HG03520 (cell line): ENCODE measurements around the gene DISC1.

Experiments
- ATAC-seq: cut with Tn5 transposase; IDR thresholded peaks from one replicate; pipeline ENCODE4 v1.9.1; 2021; ENCODE audit warnings: mild to moderate bottlenecking, moderate library complexity; ENCODE audit not compliant: unreplicated experiment

Gene DISC1

GRCh38 chr1:231921646-231922345 lies 295.2 kb downstream of the DISC1 start:
- no peak for ATAC-seq

- ATAC-seq = no peak
Observed at GRCh38 chr1:231923491-231924041, 297.0 kb downstream of the DISC1 start.

GRCh38 chr1:231924180-231924579 lies 297.6 kb downstream of the DISC1 start:
- no peak for ATAC-seq

DNA sequence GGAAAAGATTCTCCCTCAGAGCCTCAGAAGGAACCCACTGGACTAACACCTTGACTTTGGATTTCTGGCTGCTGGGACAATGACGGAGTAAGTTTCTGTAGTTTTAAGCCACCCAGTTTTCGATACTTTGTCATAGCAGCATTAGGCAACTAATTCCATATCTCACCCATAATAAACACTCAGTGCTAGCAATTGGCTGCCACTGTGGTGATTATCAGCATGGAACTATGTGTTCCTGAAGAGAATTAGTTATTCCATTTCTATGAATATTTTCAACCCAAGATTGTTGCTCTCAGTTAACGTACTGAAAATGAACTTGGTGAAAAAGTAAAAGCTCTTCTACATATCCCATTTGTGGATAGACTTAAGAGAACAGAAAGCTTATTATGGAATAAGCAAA lies 299.3 kb downstream of the DISC1 start:
- ATAC-seq = no peak

DNA sequence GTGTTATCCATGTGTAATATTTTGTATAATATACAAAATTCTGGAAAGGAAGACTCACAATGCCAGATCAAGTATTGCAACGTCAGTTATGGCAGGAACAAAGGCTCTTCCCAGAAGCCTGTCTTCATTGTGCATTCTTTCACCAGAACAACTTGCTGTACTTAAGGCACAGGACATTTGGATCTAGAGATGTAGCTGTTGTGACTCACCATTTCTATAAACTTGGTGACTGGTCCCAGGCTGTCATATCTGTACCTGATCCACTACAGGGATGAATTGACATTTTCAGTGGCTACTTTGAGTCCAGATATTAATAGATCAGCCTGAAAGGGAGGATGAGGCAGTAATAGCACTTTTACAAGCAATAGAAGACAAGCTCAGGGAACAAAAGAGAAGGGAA lies 299.8 kb downstream of the DISC1 start:
- ATAC-seq = no peak

- ATAC-seq = no peak
Observed at GRCh38 chr1:231926933-231927332, 300.3 kb downstream of the DISC1 start.

DNA sequence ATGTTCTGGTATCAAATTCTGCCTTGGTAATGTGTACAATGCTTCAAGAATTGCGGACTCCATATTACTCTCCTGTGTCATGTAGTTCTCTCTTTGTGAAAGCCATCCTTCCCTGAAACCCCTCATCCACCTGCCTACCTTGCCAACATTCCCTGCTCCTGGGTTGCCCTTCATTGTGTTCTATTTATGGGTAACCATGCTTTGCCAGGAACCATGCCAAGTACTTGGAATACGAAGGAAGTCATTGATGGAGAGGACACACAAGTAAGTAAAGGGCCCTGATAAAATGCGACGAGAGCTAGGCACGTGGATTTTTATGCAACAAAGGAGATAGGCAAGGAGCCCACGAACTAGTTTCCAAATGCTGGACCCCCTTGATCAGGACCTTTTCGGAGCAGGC lies 300.8 kb downstream of the DISC1 start:
- no peak for ATAC-seq

DNA sequence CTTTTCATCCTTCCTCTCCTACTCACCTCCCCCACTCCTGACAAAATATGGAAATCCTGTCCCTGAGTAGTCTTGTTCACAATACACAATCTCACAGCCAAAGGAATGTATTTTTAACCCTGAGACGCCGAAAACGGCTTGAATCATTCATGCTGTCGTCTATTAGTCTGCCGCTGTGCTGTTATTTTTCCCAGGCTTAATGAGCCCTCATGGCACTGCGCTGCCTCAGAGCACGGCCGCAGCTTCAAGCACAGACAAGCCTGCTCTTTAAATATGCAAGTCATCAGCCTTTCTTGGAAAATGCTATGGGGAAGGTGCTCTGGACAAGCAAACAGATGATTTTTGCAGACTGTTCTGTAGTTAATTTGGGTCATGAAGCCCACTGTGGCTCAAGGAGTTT lies 302.7 kb downstream of the DISC1 start:
- no peak for ATAC-seq

- no peak for ATAC-seq
Observed at GRCh38 chr1:231930257-231930947, 303.8 kb downstream of the DISC1 start.

DNA sequence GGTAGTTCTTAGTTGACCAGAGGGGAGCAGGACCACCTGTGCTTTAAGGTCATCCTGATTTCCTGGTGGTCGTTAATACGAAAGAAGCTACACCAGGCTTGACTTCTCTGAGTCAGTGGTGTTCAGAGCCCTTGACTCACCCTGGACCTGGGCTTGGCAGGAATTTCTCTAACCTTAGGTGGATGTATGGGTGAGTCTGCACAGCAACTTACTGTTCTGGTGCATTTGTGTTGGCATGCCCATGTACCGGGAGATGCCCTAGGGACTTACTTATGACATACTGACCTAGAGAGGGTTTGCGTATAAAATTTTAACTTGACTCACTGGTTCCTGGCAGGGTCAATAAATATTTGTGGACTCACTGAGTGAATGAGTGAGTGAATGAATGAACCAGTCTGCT lies 304.6 kb downstream of the DISC1 start:
- no peak for ATAC-seq

DNA sequence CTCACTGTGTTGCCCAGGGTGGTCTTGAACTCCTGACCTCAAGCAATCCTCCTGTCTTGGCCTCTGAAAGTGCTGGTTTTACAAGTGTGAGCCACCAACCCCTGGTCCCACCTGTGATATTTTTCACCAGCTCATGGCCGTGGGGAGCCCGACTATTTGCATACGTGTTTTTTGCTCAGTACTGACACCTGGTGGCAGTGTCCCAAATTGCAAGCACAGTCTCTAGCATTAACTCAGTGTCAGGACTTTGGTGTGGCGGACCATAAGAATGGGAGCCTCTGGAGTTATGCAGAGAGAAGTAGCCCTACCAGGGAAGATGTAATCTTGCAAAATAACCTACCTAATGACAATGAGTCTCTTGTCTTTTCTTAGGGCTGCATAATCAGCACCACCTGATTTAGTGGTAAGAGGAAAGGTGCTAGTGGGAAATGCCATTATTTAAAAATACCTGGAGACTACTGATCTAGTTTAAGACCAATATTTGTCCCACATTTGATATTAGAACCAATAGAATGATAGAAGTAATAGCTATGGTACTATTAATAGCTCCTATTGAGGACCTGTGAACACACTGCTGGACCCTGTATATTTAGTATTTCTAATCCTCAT lies 305.4 kb downstream of the DISC1 start:
- no peak for ATAC-seq

- no peak for ATAC-seq
Observed at GRCh38 chr1:231933711-231934626, 307.4 kb downstream of the DISC1 start.

GRCh38 chr1:231934797-231935196 lies 308.2 kb downstream of the DISC1 start:
- no peak for ATAC-seq

DNA sequence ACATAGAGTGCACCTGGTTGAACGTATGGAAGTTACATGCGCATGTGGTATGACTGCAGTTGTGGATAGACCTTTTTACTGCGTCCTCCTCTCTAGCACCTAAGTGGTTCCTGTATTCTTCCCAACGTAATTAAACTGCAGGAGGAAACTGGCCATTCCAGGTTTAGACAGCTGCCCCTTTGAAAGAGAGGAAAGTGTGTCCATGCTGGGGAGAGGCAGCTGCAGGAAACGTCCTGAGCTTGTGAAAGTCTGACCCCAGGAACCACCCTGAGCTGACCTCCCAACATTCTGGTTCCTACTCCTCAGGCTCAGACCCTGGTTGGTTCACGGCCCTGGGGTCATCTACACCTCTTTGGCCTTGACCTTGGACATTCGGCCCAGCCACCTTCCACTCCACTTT lies 309.3 kb downstream of the DISC1 start:
- ATAC-seq = no peak

DNA sequence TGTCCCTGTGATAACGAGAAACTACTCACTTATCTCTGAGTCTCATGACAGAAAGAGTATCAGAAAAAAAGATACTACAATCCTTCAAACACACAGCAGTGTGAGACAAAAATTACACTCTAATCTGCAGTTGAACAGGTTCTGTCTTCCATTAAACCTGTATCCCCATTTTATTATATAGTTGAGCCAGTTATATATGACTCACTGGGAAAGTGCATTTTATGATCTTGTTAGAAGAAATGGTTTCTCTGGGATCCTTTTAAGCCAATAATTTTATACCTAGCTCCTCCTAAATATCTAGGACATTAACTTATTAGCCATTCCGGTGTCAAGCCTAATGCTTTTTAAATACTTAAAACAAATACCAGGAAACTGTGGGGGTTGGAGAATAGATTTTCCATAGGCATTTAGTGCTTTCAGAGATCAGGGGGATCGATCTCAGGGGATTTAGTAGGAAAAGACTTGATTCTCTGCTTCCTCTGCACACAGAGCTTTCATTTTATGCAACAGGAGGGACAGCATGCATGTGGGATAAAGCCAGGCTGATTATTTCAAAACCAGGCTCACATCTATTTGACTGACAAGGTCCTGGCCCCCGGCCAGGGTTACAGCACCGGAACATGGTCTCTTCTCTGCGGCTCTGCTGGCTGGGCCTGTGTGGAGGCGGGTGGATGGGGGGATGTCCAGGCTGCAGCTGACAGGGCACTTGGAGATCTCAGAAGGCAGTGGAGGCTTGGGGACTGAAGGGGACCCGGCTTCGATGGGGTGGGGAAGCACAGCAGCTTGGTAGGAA lies 310.6 kb downstream of the DISC1 start:
- no peak for ATAC-seq

GRCh38 chr1:231938211-231938610 lies 311.6 kb downstream of the DISC1 start:
- ATAC-seq = no peak

GRCh38 chr1:231938711-231939110 lies 312.1 kb downstream of the DISC1 start:
- no peak for ATAC-seq

- no peak for ATAC-seq
Observed at GRCh38 chr1:231939118-231939517, 312.5 kb downstream of the DISC1 start.

DNA sequence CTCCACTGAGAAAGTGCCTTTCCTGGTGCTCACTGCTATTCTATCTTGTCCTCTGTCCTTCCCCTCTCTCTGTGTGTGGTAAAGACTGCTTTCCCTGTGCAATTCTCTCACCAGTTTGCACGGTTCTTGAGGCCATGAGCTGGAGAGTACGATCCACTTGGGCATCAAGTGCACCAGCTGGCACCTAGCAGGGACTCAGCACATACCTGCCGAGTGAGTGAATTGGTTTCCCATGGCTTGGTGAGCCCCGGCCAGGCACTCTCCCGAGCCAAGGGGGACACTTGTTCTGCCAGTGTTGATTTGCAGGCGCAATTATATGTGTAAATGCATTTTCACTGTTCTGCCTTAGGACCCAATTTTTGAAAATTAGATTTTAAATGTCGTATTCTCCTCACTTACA lies 313.5 kb downstream of the DISC1 start:
- ATAC-seq = no peak

DNA sequence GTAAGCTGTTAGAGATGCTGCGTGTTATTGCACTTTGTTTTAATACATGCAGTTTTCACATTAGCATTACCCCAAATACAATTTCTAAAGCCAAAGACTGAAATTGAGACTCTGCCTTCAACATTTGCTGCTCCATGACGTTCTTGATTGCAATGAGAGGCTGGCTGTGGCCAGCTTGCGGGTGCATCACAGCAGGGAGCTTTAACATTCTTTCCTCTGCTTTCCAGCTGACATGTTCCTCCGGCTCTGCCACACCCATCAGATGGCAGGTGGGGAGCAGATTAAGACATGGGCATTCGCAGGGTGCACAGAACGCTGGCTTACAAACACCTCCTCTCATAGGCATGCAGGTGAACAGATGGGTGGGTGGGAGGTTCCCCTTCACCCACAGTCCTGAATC lies 314.1 kb downstream of the DISC1 start:
- ATAC-seq = no peak
